OCI-LY3 (cell line): Measurements from ENCODE around the gene SHC1.

Experiments used
- EZH2phosphoT487 ChIP-seq: fragments of 200-600 bp; shearing (Covaris generic); IDR thresholded peaks from 2 replicates; pipeline ENCODE4 v1.6.1; 2018; ENCODE audit warnings: antibody characterized with exemption, mixed run types, low read depth
- TF ChIP-seq, protein P1 (sequence below): fragments of 200-600, 300-600 bp; sonication (generic); IDR thresholded peaks from 2 replicates; pipeline ENCODE4 v1.5.1; 2014; ENCODE audit warnings: antibody characterized with exemption, low read length, low read depth

DNA sequence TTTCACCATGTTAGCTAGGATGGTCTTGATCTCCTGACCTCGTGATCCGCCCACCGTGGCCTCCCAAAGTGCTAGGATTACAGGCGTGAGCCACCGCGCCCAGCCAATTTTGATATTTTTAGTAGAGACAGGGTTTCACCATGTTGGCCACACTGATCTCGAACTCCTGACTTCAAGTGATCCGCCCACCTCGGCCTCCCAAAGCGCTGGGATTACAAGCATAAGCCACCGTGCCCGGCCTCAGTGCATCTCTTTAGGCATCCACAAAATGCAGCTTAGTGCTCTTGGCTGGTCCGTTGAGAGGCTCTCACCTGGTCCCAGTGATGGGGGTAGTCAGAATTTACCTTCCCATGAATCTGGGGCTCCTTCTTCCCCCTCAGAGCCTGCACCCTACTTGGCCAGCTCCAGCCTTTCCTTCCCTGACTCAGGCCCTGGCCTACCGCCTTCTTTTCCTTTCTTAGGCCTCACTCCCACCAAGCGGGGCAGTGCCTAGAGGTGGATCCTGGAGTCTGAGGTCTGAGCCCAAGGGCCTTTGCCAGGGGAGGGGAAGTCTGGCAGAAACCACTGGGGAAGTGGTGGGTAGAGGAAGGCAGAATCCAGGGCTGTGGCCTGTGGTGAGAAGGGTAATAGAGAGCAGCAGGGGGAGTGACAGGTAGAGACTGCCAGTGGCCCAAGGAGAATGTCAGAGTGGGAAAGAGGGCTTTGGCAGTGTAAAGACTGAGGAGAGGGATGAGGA, 26.6 kb upstream of the SHC1 start:
- TF ChIP-seq, protein P1, sequence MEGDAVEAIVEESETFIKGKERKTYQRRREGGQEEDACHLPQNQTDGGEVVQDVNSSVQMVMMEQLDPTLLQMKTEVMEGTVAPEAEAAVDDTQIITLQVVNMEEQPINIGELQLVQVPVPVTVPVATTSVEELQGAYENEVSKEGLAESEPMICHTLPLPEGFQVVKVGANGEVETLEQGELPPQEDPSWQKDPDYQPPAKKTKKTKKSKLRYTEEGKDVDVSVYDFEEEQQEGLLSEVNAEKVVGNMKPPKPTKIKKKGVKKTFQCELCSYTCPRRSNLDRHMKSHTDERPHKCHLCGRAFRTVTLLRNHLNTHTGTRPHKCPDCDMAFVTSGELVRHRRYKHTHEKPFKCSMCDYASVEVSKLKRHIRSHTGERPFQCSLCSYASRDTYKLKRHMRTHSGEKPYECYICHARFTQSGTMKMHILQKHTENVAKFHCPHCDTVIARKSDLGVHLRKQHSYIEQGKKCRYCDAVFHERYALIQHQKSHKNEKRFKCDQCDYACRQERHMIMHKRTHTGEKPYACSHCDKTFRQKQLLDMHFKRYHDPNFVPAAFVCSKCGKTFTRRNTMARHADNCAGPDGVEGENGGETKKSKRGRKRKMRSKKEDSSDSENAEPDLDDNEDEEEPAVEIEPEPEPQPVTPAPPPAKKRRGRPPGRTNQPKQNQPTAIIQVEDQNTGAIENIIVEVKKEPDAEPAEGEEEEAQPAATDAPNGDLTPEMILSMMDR, result no peak
- no peak for TF ChIP-seq EZH2phosphoT487
